ENCODE results near the gene PCDHAC2. TPM values are rescaled to one million over a fixed set of nuclear protein-coding genes. Genes with fewer than 3 reads are reported as not detected.

PCDHAC2 gene
- total RNA-seq, 2 donors from 2014 or later = 0.49 to 2.4 TPM

DNA sequence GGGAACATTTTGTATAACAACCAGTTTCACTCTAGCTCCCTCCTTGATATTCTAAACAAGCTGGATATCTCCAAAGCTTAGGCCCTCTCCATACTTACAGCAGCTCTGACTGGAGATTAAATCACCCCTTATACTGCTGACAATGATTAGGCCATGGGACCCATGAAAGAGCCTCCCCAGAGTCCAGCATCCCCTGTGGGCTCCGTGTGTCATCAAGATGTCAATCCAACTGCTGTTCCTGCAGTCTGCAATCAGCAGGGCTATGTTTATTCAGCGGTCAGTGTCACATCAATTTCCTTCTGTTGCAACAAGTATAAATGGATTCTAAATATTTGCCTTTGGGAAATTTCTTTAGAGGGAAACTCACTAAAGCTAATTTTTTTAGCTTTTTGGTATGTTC is 26.6 kb downstream of the PCDHAC2 start:
- peaks cover 34% of the 10 kb centered on the region for H3K27me3 ChIP-seq (ENCODE audit: control insufficient read depth, insufficient read depth, low read length, poor library complexity, severe bottlenecking)
- Mint-ChIP-seq H3K4me3 (no peak overlapping the region), H3K4me1 (peaks cover 20% of the 10 kb centered on the region), H3K27ac (no peak overlapping the region), H3K9me3 (no peaks in the 10 kb centered on the region), H3K27me3 (ENCODE audit: insufficient read depth) (peaks cover 32% of the 10 kb centered on the region), H3K36me3 (ENCODE audit: low read depth) (no peaks in the 10 kb centered on the region)
- no peaks in the 10 kb centered on the region for H3K36me3 ChIP-seq (ENCODE audit: control insufficient read depth, insufficient read depth, low read length)
- H3K27ac ChIP-seq (ENCODE audit: low read depth, low read length) = no peak overlapping the region
- H3K9me3 ChIP-seq (ENCODE audit: control insufficient read depth, low read length) = no peaks in the 10 kb centered on the region
- H3K4me1 ChIP-seq (ENCODE audit: control insufficient read depth, insufficient read depth, low read length) = no peaks in the 10 kb centered on the region
- H3K4me3 ChIP-seq (ENCODE audit: low read length) = no peak overlapping the region
- no peak for DNase-seq
- 83 to 93% methylated on average over 1 to 2 of the region's 2 CpGs for WGBS, 2 experiments (ENCODE audit: insufficient coverage in 1 of 2, insufficient read length in 1 of 2)
- TF ChIP-seq, protein P1, sequence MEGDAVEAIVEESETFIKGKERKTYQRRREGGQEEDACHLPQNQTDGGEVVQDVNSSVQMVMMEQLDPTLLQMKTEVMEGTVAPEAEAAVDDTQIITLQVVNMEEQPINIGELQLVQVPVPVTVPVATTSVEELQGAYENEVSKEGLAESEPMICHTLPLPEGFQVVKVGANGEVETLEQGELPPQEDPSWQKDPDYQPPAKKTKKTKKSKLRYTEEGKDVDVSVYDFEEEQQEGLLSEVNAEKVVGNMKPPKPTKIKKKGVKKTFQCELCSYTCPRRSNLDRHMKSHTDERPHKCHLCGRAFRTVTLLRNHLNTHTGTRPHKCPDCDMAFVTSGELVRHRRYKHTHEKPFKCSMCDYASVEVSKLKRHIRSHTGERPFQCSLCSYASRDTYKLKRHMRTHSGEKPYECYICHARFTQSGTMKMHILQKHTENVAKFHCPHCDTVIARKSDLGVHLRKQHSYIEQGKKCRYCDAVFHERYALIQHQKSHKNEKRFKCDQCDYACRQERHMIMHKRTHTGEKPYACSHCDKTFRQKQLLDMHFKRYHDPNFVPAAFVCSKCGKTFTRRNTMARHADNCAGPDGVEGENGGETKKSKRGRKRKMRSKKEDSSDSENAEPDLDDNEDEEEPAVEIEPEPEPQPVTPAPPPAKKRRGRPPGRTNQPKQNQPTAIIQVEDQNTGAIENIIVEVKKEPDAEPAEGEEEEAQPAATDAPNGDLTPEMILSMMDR (conservative IDR thresholded peaks at IDR 0.05) = no peak
- no peak overlapping the region for H3K9ac ChIP-seq (ENCODE audit: extremely low read depth, low read length, poor library complexity, severe bottlenecking)

DNA sequence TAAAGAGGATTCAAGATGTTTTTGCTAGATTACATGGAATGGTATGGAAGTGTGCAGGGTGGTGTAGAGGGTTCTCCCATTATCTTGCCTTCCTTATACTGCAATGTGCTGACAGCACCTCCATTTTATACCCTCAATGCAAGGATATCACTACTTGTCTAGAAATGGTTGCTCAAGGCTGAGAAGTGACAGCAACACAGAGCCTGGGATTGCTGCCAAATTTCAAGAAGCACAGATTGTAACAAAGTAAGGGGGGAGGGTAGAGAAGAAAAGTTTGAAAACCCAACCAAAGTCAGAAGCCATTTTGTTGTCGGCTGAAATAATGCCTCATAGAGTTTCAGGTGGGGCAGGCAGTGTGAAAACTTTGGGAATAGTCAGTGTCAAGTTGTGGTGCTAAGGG is 29.8 kb downstream of the PCDHAC2 start:
- no peak overlapping the region for H3K4me3 ChIP-seq (ENCODE audit: low read length)
- peaks cover 7% of the 10 kb centered on the region for H3K4me1 Mint-ChIP-seq
- peaks cover 7% of the 10 kb centered on the region for H3K27me3 ChIP-seq (ENCODE audit: control insufficient read depth, insufficient read depth, low read length, poor library complexity, severe bottlenecking)
- no peaks in the 10 kb centered on the region for H3K36me3 Mint-ChIP-seq (ENCODE audit: low read depth)
- H3K4me1 ChIP-seq (ENCODE audit: control insufficient read depth, insufficient read depth, low read length) = no peaks in the 10 kb centered on the region
- H3K27ac ChIP-seq (ENCODE audit: low read depth, low read length) = no peak overlapping the region
- 89 to 100% methylated on average over 1 of the region's 1 CpG for WGBS, 2 experiments (ENCODE audit: insufficient coverage in 1 of 2, insufficient read length in 1 of 2)
- H3K27me3 Mint-ChIP-seq (ENCODE audit: insufficient read depth) = peaks cover 2% of the 10 kb centered on the region
- H3K36me3 ChIP-seq (ENCODE audit: control insufficient read depth, insufficient read depth, low read length) = no peaks in the 10 kb centered on the region
- H3K27ac Mint-ChIP-seq = no peak overlapping the region
- H3K4me3 Mint-ChIP-seq = no peak overlapping the region
- DNase-seq = no peak
- H3K9ac ChIP-seq (ENCODE audit: extremely low read depth, low read length, poor library complexity, severe bottlenecking) = no peak overlapping the region
- TF ChIP-seq, protein P1 (conservative IDR thresholded peaks at IDR 0.05) = no peak
- no peaks in the 10 kb centered on the region for H3K9me3 Mint-ChIP-seq
- H3K9me3 ChIP-seq (ENCODE audit: control insufficient read depth, low read length) = no peaks in the 10 kb centered on the region

DNA sequence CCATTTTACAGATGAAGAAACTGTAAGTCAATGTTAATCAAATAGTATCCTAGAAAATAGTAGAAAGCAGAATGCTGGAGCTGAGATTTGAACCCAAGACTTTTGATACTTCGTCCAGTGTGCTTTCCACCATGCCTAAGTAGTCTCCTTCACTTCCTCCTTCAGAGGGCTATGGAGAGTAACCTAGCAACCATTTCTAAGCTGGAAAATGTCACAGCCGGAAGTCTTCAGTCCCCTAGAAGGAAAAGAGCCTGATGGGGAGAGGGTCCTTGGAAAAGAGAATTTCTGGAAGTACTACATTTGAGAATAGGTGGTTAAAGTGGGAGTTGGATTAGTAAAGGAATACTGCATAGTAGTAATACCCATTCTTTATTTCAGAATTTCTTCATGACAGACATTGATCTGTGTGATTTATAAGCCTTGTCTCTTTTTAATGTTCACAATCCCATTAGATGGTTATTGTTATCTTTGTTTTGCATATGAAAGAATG is 32.7 kb downstream of the PCDHAC2 start:
- Mint-ChIP-seq H3K36me3 (ENCODE audit: low read depth) (no peaks in the 10 kb centered on the region), H3K27ac (no peak overlapping the region), H3K9me3 (no peaks in the 10 kb centered on the region), H3K4me3 (no peak overlapping the region), H3K27me3 (ENCODE audit: insufficient read depth) (no peaks in the 10 kb centered on the region), H3K4me1 (peaks cover 31% of the 10 kb centered on the region)
- no peak overlapping the region for H3K4me3 ChIP-seq (ENCODE audit: low read length)
- H3K9ac ChIP-seq (ENCODE audit: extremely low read depth, low read length, poor library complexity, severe bottlenecking) = no peak overlapping the region
- no peaks in the 10 kb centered on the region for H3K4me1 ChIP-seq (ENCODE audit: control insufficient read depth, insufficient read depth, low read length)
- WGBS, 2 experiments (ENCODE audit: insufficient coverage in 1 of 2, insufficient read length in 1 of 2) = 71 to 89% methylated on average over 1 to 2 of the region's 2 CpGs
- TF ChIP-seq, protein P1 (conservative IDR thresholded peaks at IDR 0.05) = no peak
- H3K9me3 ChIP-seq (ENCODE audit: control insufficient read depth, low read length) = no peaks in the 10 kb centered on the region
- H3K27ac ChIP-seq (ENCODE audit: low read depth, low read length) = no peak overlapping the region
- H3K36me3 ChIP-seq (ENCODE audit: control insufficient read depth, insufficient read depth, low read length) = no peaks in the 10 kb centered on the region
- DNase-seq = no peak
- no peaks in the 10 kb centered on the region for H3K27me3 ChIP-seq (ENCODE audit: control insufficient read depth, insufficient read depth, low read length, poor library complexity, severe bottlenecking)

Data from endodermal cell (in vitro differentiated cells).